Fibroblast of gingiva (primary cell): ENCODE results near the gene ZNF385C.

ENCODE experiments used
- DNase-seq: peaks from one replicate; pipeline ENCODE4 v3.0.0-alpha.2; 2011; ENCODE audit warnings: low read depth

Gene ZNF385C

GRCh38 chr17:42107597-42108576 is 9.6 kb upstream of the ZNF385C start:
- DNase-seq: no peak

- DNase-seq: no peak
Measured at GRCh38 chr17:42107124-42107523, 8.9 kb upstream of the ZNF385C start.

- no peak for DNase-seq
Measured at GRCh38 chr17:42106009-42106408, 7.7 kb upstream of the ZNF385C start.

- DNase-seq: no peak
Measured at GRCh38 chr17:42104264-42104663, 6.0 kb upstream of the ZNF385C start.

- no peak for DNase-seq
Measured at GRCh38 chr17:42103221-42103954, 5.1 kb upstream of the ZNF385C start.

GRCh38 chr17:42101513-42102292 is 3.4 kb upstream of the ZNF385C start:
- peak; percentile 39 for DNase-seq

GRCh38 chr17:42098730-42099399 is 592 bp upstream of the ZNF385C start:
- no peak for DNase-seq

- no peak for DNase-seq
Measured at GRCh38 chr17:42096360-42097111, 1.7 kb downstream of the ZNF385C start.

GRCh38 chr17:42094375-42095069 is 3.8 kb downstream of the ZNF385C start:
- no peak for DNase-seq

GRCh38 chr17:42092939-42093338 is 5.3 kb downstream of the ZNF385C start:
- no peak for DNase-seq

GRCh38 chr17:42090964-42091790 is 7.1 kb downstream of the ZNF385C start:
- no peak for DNase-seq

- DNase-seq: no peak
Measured at GRCh38 chr17:42088736-42089135, 9.5 kb downstream of the ZNF385C start.

GRCh38 chr17:42087736-42088705 is 10.3 kb downstream of the ZNF385C start:
- no peak for DNase-seq

GRCh38 chr17:42087042-42087701 is 11.1 kb downstream of the ZNF385C start:
- no peak for DNase-seq

GRCh38 chr17:42081516-42082129 is 16.6 kb downstream of the ZNF385C start:
- DNase-seq: no peak

- no peak for DNase-seq
Measured at GRCh38 chr17:42079541-42079940, 18.7 kb downstream of the ZNF385C start.

GRCh38 chr17:42078396-42079043 is 19.8 kb downstream of the ZNF385C start:
- DNase-seq: no peak
